Stimulated activated CD4-positive, alpha-beta T cell treated with anti-CD3 and anti-CD28 coated beads, TNF-alpha, amount 100 ng/mL, for 48 hours (primary cell): ENCODE data around the gene RAD52.

ENCODE experiments used
- DNase-seq, 3 donors: peaks; one replicate each; pipeline ENCODE4 v3.0.0-alpha.2; 2020; ENCODE audit warnings: low read depth in 3 of 3

Gene RAD52

DNA sequence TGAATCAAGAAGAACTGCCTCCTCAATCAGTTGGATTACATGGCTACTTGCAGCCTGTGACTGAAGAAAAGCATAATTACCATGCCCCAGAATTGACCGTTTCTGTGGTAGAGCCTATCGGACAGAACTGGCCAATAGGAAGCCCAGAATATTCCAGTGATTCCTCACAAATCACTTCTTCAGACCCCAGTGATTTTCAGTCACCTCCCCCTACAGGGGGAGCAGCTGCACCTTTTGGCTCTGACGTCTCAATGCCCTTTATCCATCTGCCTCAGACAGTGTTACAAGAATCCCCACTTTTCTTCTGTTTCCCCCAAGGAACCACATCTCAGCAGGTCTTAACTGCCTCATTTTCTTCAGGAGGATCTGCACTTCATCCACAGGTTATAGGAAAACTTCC, 80.8 kb downstream of the RAD52 start:
- DNase-seq, result no peak

- no peak for DNase-seq
These were observed 81.6 kb downstream of the RAD52 start for GRCh38 chr12:867905-868304.

GRCh38 chr12:865614-866013, 83.9 kb downstream of the RAD52 start:
- DNase-seq, result no peak

- no peak for DNase-seq
These were observed 86.2 kb downstream of the RAD52 start for GRCh38 chr12:863285-863684.

- DNase-seq, result no peak
These were observed 87.1 kb downstream of the RAD52 start for GRCh38 chr12:862303-862911.
